Thyroid gland (tissue), 4 donors: ENCODE measurements around the gene UBA52. TPM values are rescaled to one million over a fixed set of nuclear protein-coding genes. Genes with fewer than 3 reads are reported as not detected.

ENCODE experiments used
- DNase-seq, 2 donors: peaks; one replicate each; pipeline ENCODE4 v3.0.0-alpha.2; 2019
- H3K27ac ChIP-seq, 3 donors: fragments of 200-600 bp; sonication (generic); 1 replicate in 2 of 3; 2 replicates in 1 of 3; pipeline ENCODE4 v1.5.1; 2016 to 2019; ENCODE audit warnings: mild to moderate bottlenecking in 1 of 3, moderate library complexity in 1 of 3
- H3K27me3 ChIP-seq: fragments of 200-600 bp; sonication (generic); one replicate; pipeline ENCODE4 v1.5.1; 2019
- H3K36me3 ChIP-seq, 2 donors: fragments of 200-600 bp; sonication (generic); one replicate each; pipeline ENCODE4 v1.5.1; 2016 to 2019
- H3K4me1 ChIP-seq, 2 donors: fragments of 200-600 bp; sonication (generic); one replicate each; pipeline ENCODE4 v1.5.1; 2017 to 2019
- H3K4me3 ChIP-seq, 3 donors: fragments of 200-600 bp; sonication (generic); replicated peaks in 1 of 3; 1 replicate in 2 of 3; 2 replicates in 1 of 3; pipeline ENCODE4 v1.5.1; 2016; ENCODE audit warnings: mild to moderate bottlenecking in 1 of 3
- H3K9me3 ChIP-seq: fragments of 200-600 bp; sonication (generic); one replicate; pipeline ENCODE4 v1.5.1; 2017
- CTCF ChIP-seq, 6 experiments: fragments of 200-600 bp in 3 of 6; fragments of 450-650 bp in 3 of 6; sonication (generic) in 3 of 6; IDR thresholded peaks; one replicate each; pipeline ENCODE4 v1.5.1; 2016 to 2019; ENCODE audit warnings: antibody characterized with exemption in 6 of 6, mild to moderate bottlenecking in 2 of 6, inconsistent platforms in 1 of 6, moderate library complexity in 1 of 6
- POLR2A ChIP-seq, 2 donors: fragments of 450-650 bp; IDR thresholded peaks; one replicate each; pipeline ENCODE4 v1.6.1; 2017; ENCODE audit warnings: antibody characterized with exemption in 2 of 2, mild to moderate bottlenecking in 2 of 2, moderate library complexity in 1 of 2
- WGBS, 2 donors: methylation state at CpG; one replicate each; pipeline ENCODE4 v1.1.5; 2017; 5-methylcytosine and 5-hydroxymethylcytosine counted together
- intact Hi-C: fragments of 100-400 bp; cut with DNase I; formaldehyde crosslinking; loops from one replicate; pipeline ENCODE4 v1.15.1; 2023
- total RNA-seq, 4 donors: library from RNA; depleted of rRNA; stranded (reverse); fragments of >200 nt; gene quantifications; one replicate each; pipeline ENCODE4 v1.2.3, GENCODE V29; 2016

UBA52 gene
- total RNA-seq, 4 donors from 2014 or later, result 395 to 726 (median 521) TPM

GRCh38 chr19:18580311-18580710 is 8.7 kb downstream of the UBA52 start:
- intact Hi-C loops, result loop anchor here (10.0 kb wide), 1 partner anchor 136 kb away; no protein-coding TSS in a partner anchor
- H3K9me3 ChIP-seq, result no peaks in the 10 kb centered on the region
- DNase-seq, result no peak
- H3K27me3 ChIP-seq, result no peaks in the 10 kb centered on the region
- no peak overlapping the region for H3K27ac ChIP-seq
- TF ChIP-seq CTCF (IDR thresholded peaks at IDR 0.05) (no peak), POLR2A (IDR thresholded peaks at IDR 0.05) (no peak)
- no peak overlapping the region for H3K4me3 ChIP-seq
- peaks cover 7 to 9% of the 10 kb centered on the region in 2 donors for H3K36me3 ChIP-seq
- WGBS, 2 donors, result 60 to 79% methylated on average over 6 to 7 of the region's 7 CpGs
- H3K4me1 ChIP-seq, result no peaks in the 10 kb centered on the region

- Histone ChIP-seq H3K36me3 (no peaks in the 10 kb centered on the region), H3K27ac (no peak overlapping the region), H3K27me3 (no peaks in the 10 kb centered on the region), H3K4me3 (no peak overlapping the region), H3K4me1 (peaks cover 9 to 13% of the 10 kb centered on the region in 2 donors), H3K9me3 (no peaks in the 10 kb centered on the region)
- 60 to 70% methylated on average over 2 of the region's 2 CpGs for WGBS, 2 donors
- intact Hi-C loops, result loop anchor here (10.0 kb wide), 1 partner anchor 142 kb away; no protein-coding TSS in a partner anchor
- TF ChIP-seq CTCF (IDR thresholded peaks at IDR 0.05) (no peak), POLR2A (IDR thresholded peaks at IDR 0.05) (no peak)
- no peak for DNase-seq
Observed at GRCh38 chr19:18586306-18586705, 14.6 kb downstream of the UBA52 start.

- TF ChIP-seq CTCF (IDR thresholded peaks at IDR 0.05) (no peak), POLR2A (IDR thresholded peaks at IDR 0.05) (no peak)
- Histone ChIP-seq H3K36me3 (no peaks in the 10 kb centered on the region), H3K9me3 (no peaks in the 10 kb centered on the region), H3K27ac (no peak overlapping the region), H3K4me3 (no peak overlapping the region), H3K4me1 (peaks cover 9 to 13% of the 10 kb centered on the region in 2 donors), H3K27me3 (no peaks in the 10 kb centered on the region)
- 87 to 90% methylated on average over 12 of the region's 12 CpGs for WGBS, 2 donors
- DNase-seq, result no peak
- intact Hi-C loops, result loop anchor here (10.0 kb wide), 1 partner anchor 143 kb away; no protein-coding TSS in a partner anchor
Observed at GRCh38 chr19:18587561-18587960, 15.9 kb downstream of the UBA52 start.

- Histone ChIP-seq H3K27ac (peak overlapping the region; percentile 40 to 86 (median 79)), H3K4me1 (peaks cover 9 to 13% of the 10 kb centered on the region in 2 donors), H3K27me3 (no peaks in the 10 kb centered on the region), H3K36me3 (no peaks in the 10 kb centered on the region), H3K9me3 (no peaks in the 10 kb centered on the region), H3K4me3 (peak overlapping the region in 2 of 3 donors; percentile 84 to 86)
- no peak for DNase-seq
- intact Hi-C loops, result loop anchor here (10.0 kb wide), 1 partner anchor 143 kb away; no protein-coding TSS in a partner anchor
- TF ChIP-seq POLR2A (IDR thresholded peaks at IDR 0.05), result no peak
- no peak for TF ChIP-seq CTCF (IDR thresholded peaks at IDR 0.05)
- 40 to 53% methylated on average over 13 to 16 of the region's 16 CpGs for WGBS, 2 donors
Observed at GRCh38 chr19:18587962-18588610, 16.4 kb downstream of the UBA52 start.
